HG02642 (cell line): ENCODE data around the gene SEPTIN6.

ENCODE experiments used
- ATAC-seq: cut with Tn5 transposase; IDR thresholded peaks from one replicate; pipeline ENCODE4 v1.9.1; 2021; ENCODE audit warnings: mild to moderate bottlenecking; ENCODE audit not compliant: unreplicated experiment, poor library complexity

The SEPTIN6 gene

DNA sequence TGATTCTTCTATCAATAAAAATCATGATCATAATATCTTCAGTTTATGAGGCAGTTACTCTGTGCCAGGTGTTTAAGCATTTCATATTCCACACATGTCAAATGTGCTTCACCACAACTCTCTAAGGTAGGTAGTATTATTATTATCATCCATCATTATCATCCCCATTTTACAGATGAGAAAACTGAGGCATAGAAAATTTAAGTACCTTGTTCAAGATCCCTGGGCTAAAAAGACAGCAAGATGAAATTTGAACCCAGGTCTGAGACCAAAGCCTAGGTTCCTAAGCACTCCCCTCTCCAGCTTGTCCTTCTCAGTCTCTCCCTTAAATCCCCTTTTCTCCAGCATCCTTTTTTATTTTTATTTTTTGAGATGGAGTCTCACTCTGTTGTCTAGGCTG, 33.4 kb downstream of the SEPTIN6 start:
- ATAC-seq = no peak

DNA sequence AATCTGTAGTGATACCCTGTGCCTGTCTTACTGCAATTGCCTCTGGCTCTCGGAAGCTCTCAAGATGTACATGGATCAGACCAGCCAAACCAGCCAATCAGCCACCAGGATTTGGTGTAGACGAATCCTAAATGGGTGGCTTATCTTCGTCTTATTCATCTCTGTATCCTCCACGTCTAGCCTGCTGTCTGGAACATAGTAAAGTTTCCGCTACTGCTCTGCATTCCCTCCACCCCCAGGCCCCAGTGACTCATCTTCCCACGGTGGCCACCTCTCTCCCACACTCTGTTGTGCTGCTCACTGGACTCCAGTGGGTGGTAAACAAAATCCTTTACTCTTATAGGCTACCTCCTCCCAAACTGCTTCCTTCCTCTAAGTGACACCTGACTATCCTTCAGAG, 37.8 kb downstream of the SEPTIN6 start:
- no peak for ATAC-seq

DNA sequence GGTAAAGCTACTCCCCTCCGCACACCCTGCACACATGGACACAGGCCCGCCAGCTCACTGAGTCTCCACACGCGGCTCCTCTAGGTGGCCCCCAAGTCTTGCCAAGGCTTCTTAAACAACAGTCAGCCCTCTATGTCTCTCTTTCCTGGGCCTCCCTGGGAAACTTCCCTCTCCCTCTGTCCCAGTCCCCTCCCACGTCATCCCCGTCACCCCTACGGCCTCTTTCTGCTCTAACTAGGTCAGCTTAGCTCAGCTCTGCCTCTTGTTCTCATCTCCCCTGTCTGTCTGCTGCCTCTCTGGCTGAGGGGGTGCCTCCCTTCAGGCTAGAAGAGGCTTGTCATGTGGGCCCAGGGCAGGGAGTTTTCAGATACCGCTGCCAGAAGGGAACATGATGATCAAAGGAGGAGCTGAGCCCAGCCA, 38.8 kb downstream of the SEPTIN6 start:
- no peak for ATAC-seq

DNA sequence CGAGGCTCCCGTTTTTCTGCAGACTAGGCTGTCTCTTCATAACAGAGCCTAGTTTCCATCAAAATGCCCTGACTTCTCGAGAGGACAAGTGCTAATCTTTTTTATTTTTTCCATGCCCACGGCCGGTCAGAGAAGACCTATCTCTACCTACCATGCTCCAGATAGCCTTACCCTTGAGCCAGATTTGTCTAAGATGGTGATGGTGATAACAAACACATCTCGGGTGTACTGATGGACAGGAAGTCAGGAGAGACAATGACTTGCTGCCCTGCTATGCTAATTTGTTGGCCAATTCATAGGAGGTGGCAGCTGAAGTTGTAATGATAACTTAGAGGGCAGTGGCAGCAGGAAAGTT, 44.6 kb downstream of the SEPTIN6 start:
- ATAC-seq = no peak

DNA sequence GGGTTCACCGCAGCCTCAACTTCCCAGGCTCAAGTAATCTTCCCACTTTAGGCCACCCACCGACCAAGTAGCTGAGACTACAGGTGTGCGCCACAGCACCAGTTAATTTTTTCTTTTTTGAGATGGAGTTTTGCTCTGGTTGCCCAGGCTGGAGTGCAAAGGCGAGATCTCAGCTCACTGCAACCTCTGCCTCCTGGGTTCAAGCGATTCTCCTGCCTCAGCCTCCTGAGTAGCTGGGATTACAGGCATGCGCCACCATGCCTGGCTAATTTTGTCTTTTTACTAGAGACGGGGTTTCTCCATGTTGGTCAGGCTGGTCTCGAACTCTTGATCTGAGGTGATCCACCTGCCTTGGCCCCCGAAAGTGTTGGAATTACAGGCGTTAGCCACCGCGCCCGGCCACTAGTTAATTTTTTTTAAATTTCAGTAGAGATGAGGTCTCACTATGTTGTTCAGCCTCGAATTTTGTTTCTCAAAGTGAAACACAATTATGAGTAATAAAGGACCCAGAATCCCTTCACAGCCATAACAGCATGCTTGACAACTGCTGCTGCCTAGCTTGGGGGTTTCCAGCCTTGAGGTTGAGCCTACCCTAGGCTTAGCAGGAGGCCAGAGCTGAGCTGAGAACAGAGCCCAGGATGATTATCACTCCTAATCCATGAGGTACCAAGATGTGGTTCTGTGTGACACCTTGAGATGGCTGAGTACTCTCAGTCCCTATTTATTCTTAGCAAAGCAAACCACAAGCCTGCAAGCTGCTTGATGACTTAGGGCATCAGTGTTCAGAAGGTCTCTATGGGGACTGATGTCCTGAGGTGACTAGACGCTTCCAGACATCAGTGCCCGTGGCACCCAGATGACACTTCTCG, 45.2 kb downstream of the SEPTIN6 start:
- ATAC-seq = peak; percentile 96

DNA sequence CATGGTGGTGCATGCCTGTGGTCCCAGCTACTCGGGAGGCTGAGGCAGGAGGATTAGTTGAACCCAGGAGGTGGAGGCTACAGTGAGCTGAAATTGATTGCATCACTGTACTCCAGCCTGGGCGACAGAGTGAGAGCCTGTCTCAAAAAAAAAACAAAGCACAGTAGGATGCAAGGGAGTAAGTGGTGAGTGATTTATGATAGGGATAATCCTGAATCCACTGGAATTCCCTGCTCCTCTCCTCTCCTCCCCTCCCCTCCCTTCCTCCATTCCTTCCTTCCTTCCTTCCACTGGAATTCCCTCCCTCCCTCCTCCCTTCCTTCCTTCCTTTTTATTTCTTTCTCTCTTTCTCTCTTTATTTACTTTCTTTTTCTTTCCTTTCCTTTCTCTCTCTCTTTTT, 45.9 kb downstream of the SEPTIN6 start:
- no peak for ATAC-seq

DNA sequence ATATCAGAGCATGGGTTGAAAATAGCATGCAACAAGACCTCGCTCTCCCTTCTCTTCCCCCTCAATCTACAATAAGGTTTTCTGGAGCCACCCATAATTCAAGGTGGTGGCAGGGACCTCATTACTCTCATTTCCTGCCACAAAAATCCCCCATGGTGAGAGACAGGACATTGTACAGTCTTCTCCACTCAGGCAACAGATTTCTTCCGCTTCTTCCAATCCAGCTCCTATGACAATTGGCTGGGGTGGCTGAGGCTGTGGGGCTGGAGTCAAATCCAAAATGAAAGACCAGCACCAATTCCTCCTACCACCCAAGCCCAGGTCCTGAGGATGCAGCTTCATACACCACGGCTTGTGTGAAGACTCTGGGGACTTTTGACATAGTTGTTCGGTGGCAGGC, 46.5 kb downstream of the SEPTIN6 start:
- ATAC-seq = no peak

DNA sequence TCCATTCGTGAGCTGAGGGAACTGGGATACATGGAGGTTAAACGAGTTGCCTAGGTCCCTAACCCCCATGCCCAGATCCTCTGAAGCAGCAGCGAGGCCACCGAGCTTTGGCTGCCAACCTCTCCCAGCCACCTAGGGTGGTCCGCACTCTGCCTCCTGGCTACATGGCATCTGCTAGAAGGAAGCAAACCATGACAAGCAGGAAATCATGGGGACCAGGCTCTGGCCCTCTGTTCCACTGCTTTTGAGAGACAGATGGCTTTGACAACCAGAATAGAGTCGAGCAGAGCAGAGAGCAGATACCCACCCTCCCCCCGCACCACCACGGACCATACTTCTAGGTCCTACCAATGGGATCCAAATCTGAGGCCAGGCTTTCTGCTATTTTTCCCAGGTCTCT, 49.3 kb downstream of the SEPTIN6 start:
- no peak for ATAC-seq
